GM10248 (cell line): ENCODE results near the gene TIMM17B.
A peak's percentile ranks its signal among the peaks of the same experiment; 100 is the strongest.

Experiments used
- CTCF ChIA-PET: fragments of 300-600 bp; sonication (Branson Sonifier 250); formaldehyde crosslinking; extraction: SDS; loops from one replicate; lab custom pipeline; 2021; ENCODE audit warnings: antibody characterized with exemption; lab: Yijun Ruan, JAX
- POLR2A ChIA-PET: fragments of 350-650 bp; sonication (Branson Sonifier 250); formaldehyde crosslinking; extraction: SDS; loops from one replicate; lab custom pipeline; 2020; ENCODE audit warnings: antibody characterized with exemption; lab: Yijun Ruan, JAX
- DNase-seq: peaks from one replicate; pipeline ENCODE4 v3.0.0; 2012; ENCODE audit errors: extremely low spot score
- TF ChIP-seq, protein P1 (sequence below): IDR thresholded peaks from 2 replicates; pipeline ENCODE4 v1.5.1; 2012; ENCODE audit warnings: mild to moderate bottlenecking, low read depth; ENCODE audit errors: extremely low read depth, missing control alignments, control extremely low read depth

Gene TIMM17B

DNA sequence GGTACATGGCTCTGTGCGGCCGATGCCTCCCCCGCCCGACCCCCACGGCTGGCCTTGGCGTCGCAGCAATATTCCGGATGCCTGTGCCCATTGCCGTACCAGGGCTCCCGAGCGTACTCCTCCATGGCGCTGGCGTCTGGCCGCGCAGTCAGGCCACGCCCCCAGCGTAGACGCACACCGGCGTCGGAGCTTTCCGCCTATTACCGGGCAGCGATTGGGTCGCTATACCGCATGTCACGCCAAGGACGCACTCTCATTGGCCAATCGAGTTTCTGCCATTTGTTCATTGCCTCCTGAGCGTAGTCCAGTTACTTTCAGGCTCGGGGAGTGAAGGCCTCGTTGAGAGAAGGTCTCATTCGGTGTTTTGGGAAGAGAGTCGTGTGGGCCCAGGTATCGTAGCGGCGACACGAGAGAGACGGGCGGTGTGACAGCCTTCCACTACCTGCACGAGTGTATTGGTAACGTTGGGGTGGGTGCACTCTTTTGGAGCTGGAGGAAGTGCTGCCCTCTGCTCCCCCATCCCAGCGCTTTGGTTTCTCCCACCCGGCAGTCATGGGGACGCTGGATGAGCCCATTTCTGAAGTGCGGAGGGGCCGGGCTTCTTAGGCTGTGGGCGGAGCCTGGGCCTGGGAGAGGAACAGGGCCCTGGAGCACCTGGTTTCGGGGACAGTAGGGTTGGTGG is at the start of gene TIMM17B, which contains the start of gene PQBP1:
TSS of gene TIMM17B (minus strand) at position 144 of the 682 bp plus-strand sequence. CDS start at position 125, 19 bp downstream.
TSS of gene PQBP1 (plus strand) at position 306 of the 682 bp plus-strand sequence. CDS start 580 bp downstream, outside the sequence.
- ChIA-PET POLR2A (interaction anchor here (0.8 to 1.2 kb wide), 5 partner anchors 8 to 17 kb away, joined by 3 to 5 read pairs (median 4); partner anchors contain the start of gene SLC35A2), CTCF (interaction anchor here (0.9 to 2.7 kb wide), 3 partner anchors 9 to 49 kb away, joined by 3 to 11 read pairs (median 5); no protein-coding TSS in a partner anchor)
- TF ChIP-seq, protein P1, sequence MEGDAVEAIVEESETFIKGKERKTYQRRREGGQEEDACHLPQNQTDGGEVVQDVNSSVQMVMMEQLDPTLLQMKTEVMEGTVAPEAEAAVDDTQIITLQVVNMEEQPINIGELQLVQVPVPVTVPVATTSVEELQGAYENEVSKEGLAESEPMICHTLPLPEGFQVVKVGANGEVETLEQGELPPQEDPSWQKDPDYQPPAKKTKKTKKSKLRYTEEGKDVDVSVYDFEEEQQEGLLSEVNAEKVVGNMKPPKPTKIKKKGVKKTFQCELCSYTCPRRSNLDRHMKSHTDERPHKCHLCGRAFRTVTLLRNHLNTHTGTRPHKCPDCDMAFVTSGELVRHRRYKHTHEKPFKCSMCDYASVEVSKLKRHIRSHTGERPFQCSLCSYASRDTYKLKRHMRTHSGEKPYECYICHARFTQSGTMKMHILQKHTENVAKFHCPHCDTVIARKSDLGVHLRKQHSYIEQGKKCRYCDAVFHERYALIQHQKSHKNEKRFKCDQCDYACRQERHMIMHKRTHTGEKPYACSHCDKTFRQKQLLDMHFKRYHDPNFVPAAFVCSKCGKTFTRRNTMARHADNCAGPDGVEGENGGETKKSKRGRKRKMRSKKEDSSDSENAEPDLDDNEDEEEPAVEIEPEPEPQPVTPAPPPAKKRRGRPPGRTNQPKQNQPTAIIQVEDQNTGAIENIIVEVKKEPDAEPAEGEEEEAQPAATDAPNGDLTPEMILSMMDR = no peak
- peak; percentile 84 for DNase-seq

- ChIA-PET CTCF (interaction anchor here (0.7 to 2.2 kb wide), 13 partner anchors 8 to 298 kb away, joined by 3 to 18 read pairs (median 6); partner anchors contain the start of genes PQBP1, SLC35A2 and TIMM17B), POLR2A (interaction anchor here (0.8 kb wide), 1 partner anchor 33 kb away, joined by 3 read pairs; no protein-coding TSS in a partner anchor)
- TF ChIP-seq, protein P1 = peak; percentile 80
- DNase-seq = peak; percentile 62
Observed at GRCh38 chrX:48945517-48946348, 48.2 kb upstream of the TIMM17B start.

GRCh38 chrX:48942895-48943294 is 45.3 kb upstream of the TIMM17B start:
- ChIA-PET POLR2A (interaction anchor here (1.4 kb wide), 1 partner anchor 13 kb away, joined by 3 read pairs; no protein-coding TSS in a partner anchor), CTCF (interaction anchor here (1.3 to 4.4 kb wide), 2 partner anchors 9 to 12 kb away, joined by 5 to 19 read pairs; no protein-coding TSS in a partner anchor)
- TF ChIP-seq, protein P1 = no peak
- no peak for DNase-seq

DNA sequence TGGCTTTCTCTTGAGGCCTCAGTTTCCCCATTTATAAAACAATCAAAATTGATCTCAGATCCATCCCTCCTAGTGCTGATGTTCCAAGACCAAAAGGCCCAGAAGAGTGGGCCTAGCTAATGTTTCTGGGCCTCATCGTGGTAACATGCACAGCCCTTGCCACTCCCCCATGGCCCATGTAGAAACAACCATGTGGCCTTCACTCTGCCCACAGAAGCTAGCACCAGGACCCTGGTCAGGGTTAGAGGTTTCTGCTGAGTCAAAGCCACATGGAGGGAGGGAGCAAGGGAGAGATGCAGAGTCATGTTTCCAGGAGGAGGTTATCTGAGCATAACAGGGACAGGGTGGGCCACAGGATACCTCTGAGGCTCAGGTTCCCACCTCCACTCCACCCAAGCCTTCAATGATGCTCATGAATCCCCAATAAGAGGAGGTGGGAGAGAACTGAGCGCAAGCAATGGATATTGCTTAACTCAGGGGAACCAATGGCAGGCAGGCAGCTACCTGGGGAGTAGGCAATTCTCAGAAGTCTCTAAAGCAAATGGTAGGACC is 42.9 kb upstream of the TIMM17B start:
- TF ChIP-seq, protein P1 = no peak
- CTCF ChIA-PET = interaction anchor here (1.2 to 4.4 kb wide), 4 partner anchors 11 to 49 kb away, joined by 3 to 19 read pairs (median 4); no protein-coding TSS in a partner anchor
- no peak for DNase-seq
- POLR2A ChIA-PET = interaction anchor here (0.9 to 4.0 kb wide), 8 partner anchors 13 to 37 kb away, joined by 3 to 33 read pairs (median 4); partner anchors contain the start of gene SLC35A2

GRCh38 chrX:48939524-48940228 is 42.1 kb upstream of the TIMM17B start:
- POLR2A ChIA-PET = interaction anchor here (0.9 to 4.0 kb wide), 9 partner anchors 12 to 36 kb away, joined by 3 to 33 read pairs (median 5); partner anchors contain the start of genes PIM2 and SLC35A2

More at GRCh38 chrX:48939524-48940228, 42.1 kb upstream of the TIMM17B start:
- DNase-seq = no peak
- TF ChIP-seq, protein P1 = no peak
- CTCF ChIA-PET = interaction anchor here (1.2 to 4.4 kb wide), 7 partner anchors 9 to 48 kb away, joined by 3 to 19 read pairs (median 4); no protein-coding TSS in a partner anchor
